ENCODE data around the gene MAPK8IP3. TPM values are rescaled to one million over a fixed set of nuclear protein-coding genes. Genes with fewer than 3 reads are reported as not detected.
"Not testable (repeated sequence)": the region's sequence is repeated elsewhere in the genome, so short reads cannot be mapped to it uniquely, and the experiment has no call there.

Gene MAPK8IP3
- total RNA-seq, 2 experiments from 2014 or later = 290 to 297 TPM

GRCh38 chr16:1732071-1732470 is 26.1 kb downstream of the MAPK8IP3 start:
- no peaks in the 10 kb centered on the region for H3K4me1 ChIP-seq (ENCODE audit: insufficient read depth, low read length)
- no peak for ATAC-seq (ENCODE audit: poor library complexity)
- peaks cover 29% of the 10 kb centered on the region for H3K36me3 Mint-ChIP-seq (ENCODE audit: low read depth)
- intact Hi-C loops (cut with DNase I, micrococcal nuclease) = no loop called here
- no peak overlapping the region for H3K27ac ChIP-seq (ENCODE audit: low read depth in 1 of 2, low read length in 2 of 2)
- peaks cover 0 to 6% of the 10 kb centered on the region in 2 experiments for H3K9me3 ChIP-seq (ENCODE audit: control insufficient read depth in 1 of 2, insufficient read depth in 1 of 2, low read length in 2 of 2)
- H3K27me3 ChIP-seq (ENCODE audit: control insufficient read depth in 1 of 2, insufficient read depth in 2 of 2, low read length in 2 of 2) = no peaks in the 10 kb centered on the region
- no peaks in the 10 kb centered on the region for H3K9me3 Mint-ChIP-seq
- no peak overlapping the region for H3K27ac Mint-ChIP-seq
- CTCF ChIA-PET = interaction anchor here (1.3 kb wide), 1 partner anchor 26 kb away, joined by 4 read pairs; the partner anchor contains the start of gene MAPK8IP3
- no peak overlapping the region for H3K4me3 Mint-ChIP-seq
- peaks cover 6% of the 10 kb centered on the region for H3K4me1 Mint-ChIP-seq (ENCODE audit: low read depth)
- POLR2A ChIA-PET = no interaction called here
- peaks cover 58% of the 10 kb centered on the region for H3K36me3 ChIP-seq (ENCODE audit: insufficient read depth, low read length)
- peak in 1 of 14 experiments; percentile 6 for DNase-seq
- no peaks in the 10 kb centered on the region for H3K27me3 Mint-ChIP-seq
- no peak overlapping the region for H3K4me3 ChIP-seq (ENCODE audit: low read length)
- no peak for TF ChIP-seq CTCF (IDR thresholded peaks at IDR 0.05)

- H3K27me3 ChIP-seq (ENCODE audit: control insufficient read depth in 1 of 2, insufficient read depth in 2 of 2, low read length in 2 of 2); H3K27ac ChIP-seq (ENCODE audit: low read depth in 1 of 2, low read length in 2 of 2); intact Hi-C loops (cut with DNase I, micrococcal nuclease); H3K4me3 ChIP-seq (ENCODE audit: low read length); H3K27me3 Mint-ChIP-seq; ATAC-seq (ENCODE audit: poor library complexity); DNase-seq; H3K4me1 ChIP-seq (ENCODE audit: insufficient read depth, low read length); H3K4me1 Mint-ChIP-seq (ENCODE audit: low read depth); H3K4me3 Mint-ChIP-seq; H3K27ac Mint-ChIP-seq; H3K9me3 Mint-ChIP-seq; H3K9me3 ChIP-seq (ENCODE audit: control insufficient read depth in 1 of 2, insufficient read depth in 1 of 2, low read length in 2 of 2): not testable (repeated sequence)
- ChIA-PET POLR2A (interaction anchor here (0.6 to 1.1 kb wide), 2 partner anchors 11 to 190 kb away, joined by 3 read pairs; no protein-coding TSS in a partner anchor), CTCF (interaction anchor here (1.3 kb wide), 1 partner anchor 27 kb away, joined by 4 read pairs; the partner anchor contains the start of gene MAPK8IP3)
- H3K36me3 ChIP-seq (ENCODE audit: insufficient read depth, low read length) = peaks cover 53% of the 10 kb centered on the region
- H3K36me3 Mint-ChIP-seq (ENCODE audit: low read depth) = peaks cover 24% of the 10 kb centered on the region
These were observed 26.6 kb downstream of the MAPK8IP3 start for GRCh38 chr16:1732551-1732987.

DNA sequence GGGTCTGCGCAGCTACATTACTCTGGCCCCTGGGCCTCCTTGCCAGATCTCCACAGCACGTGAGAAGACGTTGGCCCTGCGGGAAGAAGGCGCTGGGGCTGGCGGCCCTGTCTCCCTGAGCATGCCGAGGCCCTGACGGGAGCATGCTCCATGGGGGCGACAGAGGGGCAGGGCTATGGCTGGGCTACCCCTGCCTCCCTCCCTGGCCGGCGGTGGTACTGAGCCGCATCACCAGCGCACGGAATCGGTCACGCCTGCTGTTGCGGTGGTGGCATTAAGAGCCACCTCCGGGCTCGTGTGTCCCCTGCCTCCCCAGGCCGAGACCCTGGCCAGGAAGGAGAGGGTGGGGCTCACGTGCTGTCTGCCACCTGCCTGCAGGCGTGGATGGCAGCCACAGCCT is 28.1 kb downstream of the MAPK8IP3 start:
- H3K36me3 ChIP-seq (ENCODE audit: insufficient read depth, low read length) = peaks cover 41% of the 10 kb centered on the region
- Mint-ChIP-seq H3K36me3 (ENCODE audit: low read depth) (peaks cover 15% of the 10 kb centered on the region), H3K9me3 (no peaks in the 10 kb centered on the region), H3K4me3 (no peak overlapping the region), H3K27me3 (no peaks in the 10 kb centered on the region), H3K4me1 (ENCODE audit: low read depth) (no peaks in the 10 kb centered on the region), H3K27ac (no peak overlapping the region)
- CTCF ChIA-PET = no interaction called here
- intact Hi-C loops (cut with DNase I, micrococcal nuclease) = no loop called here
- H3K9me3 ChIP-seq (ENCODE audit: control insufficient read depth in 1 of 2, insufficient read depth in 1 of 2, low read length in 2 of 2) = peaks cover 0 to 9% of the 10 kb centered on the region in 2 experiments
- no peak overlapping the region for H3K4me3 ChIP-seq (ENCODE audit: low read length)
- ATAC-seq (ENCODE audit: poor library complexity) = no peak
- H3K4me1 ChIP-seq (ENCODE audit: insufficient read depth, low read length) = no peaks in the 10 kb centered on the region
- no peak overlapping the region for H3K27ac ChIP-seq (ENCODE audit: low read depth in 1 of 2, low read length in 2 of 2)
- peak in 1 of 14 experiments; percentile 16 for DNase-seq
- H3K27me3 ChIP-seq (ENCODE audit: control insufficient read depth in 1 of 2, insufficient read depth in 2 of 2, low read length in 2 of 2) = no peaks in the 10 kb centered on the region
- POLR2A ChIA-PET = no interaction called here
- no peak for TF ChIP-seq CTCF (IDR thresholded peaks at IDR 0.05)

GRCh38 chr16:1734816-1735215 is 28.8 kb downstream of the MAPK8IP3 start:
- no peaks in the 10 kb centered on the region for H3K4me1 ChIP-seq (ENCODE audit: insufficient read depth, low read length)
- no peaks in the 10 kb centered on the region for H3K27me3 Mint-ChIP-seq
- CTCF ChIA-PET = no interaction called here
- H3K27ac Mint-ChIP-seq = no peak overlapping the region
- H3K4me3 Mint-ChIP-seq = no peak overlapping the region
- peaks cover 34% of the 10 kb centered on the region for H3K36me3 ChIP-seq (ENCODE audit: insufficient read depth, low read length)
- no peak for TF ChIP-seq CTCF (IDR thresholded peaks at IDR 0.05)
- peaks cover 0 to 16% of the 10 kb centered on the region in 2 experiments for H3K9me3 ChIP-seq (ENCODE audit: control insufficient read depth in 1 of 2, insufficient read depth in 1 of 2, low read length in 2 of 2)
- DNase-seq = no peak
- peaks cover 8% of the 10 kb centered on the region for H3K36me3 Mint-ChIP-seq (ENCODE audit: low read depth)
- ATAC-seq (ENCODE audit: poor library complexity) = peak; percentile 37
- intact Hi-C loops (cut with DNase I, micrococcal nuclease) = no loop called here
- no peak overlapping the region for H3K4me3 ChIP-seq (ENCODE audit: low read length)
- no peaks in the 10 kb centered on the region for H3K9me3 Mint-ChIP-seq
- no peaks in the 10 kb centered on the region for H3K27me3 ChIP-seq (ENCODE audit: control insufficient read depth in 1 of 2, insufficient read depth in 2 of 2, low read length in 2 of 2)
- POLR2A ChIA-PET = no interaction called here
- H3K4me1 Mint-ChIP-seq (ENCODE audit: low read depth) = no peaks in the 10 kb centered on the region
- no peak overlapping the region for H3K27ac ChIP-seq (ENCODE audit: low read depth in 1 of 2, low read length in 2 of 2)
